ENCODE results near the gene MYCT1. TPM values are rescaled to one million over a fixed set of nuclear protein-coding genes. Genes with fewer than 3 reads are reported as not detected.

Gene MYCT1
- total and polyA plus RNA-seq, 2 of the 8 experiments (the other 6 are each of a cell fraction or from before 2014, with no cell fraction given) = 0.39 to 3.3 TPM

DNA sequence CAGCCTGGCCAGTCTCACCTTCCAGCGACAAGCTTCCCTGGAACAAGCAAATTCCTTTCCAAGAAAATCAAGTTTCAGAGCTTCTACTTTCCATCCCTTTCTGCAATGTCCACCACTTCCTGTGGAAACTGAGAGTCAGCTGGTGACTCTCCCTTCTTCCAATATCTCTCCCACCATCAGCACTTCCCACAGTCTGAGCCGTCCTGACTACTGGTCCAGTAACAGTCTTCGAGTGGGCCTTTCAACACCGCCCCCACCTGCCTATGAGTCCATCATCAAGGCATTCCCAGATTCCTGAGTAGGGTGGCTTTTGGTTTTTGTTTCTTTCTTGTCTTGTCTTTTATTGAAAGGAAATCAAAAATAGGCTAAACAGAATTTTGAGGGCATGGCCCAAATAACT is 24.3 kb downstream of the MYCT1 start (continued):
- TF ChIP-seq, protein P1, sequence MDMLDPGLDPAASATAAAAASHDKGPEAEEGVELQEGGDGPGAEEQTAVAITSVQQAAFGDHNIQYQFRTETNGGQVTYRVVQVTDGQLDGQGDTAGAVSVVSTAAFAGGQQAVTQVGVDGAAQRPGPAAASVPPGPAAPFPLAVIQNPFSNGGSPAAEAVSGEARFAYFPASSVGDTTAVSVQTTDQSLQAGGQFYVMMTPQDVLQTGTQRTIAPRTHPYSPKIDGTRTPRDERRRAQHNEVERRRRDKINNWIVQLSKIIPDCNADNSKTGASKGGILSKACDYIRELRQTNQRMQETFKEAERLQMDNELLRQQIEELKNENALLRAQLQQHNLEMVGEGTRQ (IDR thresholded peaks at IDR 0.05; ENCODE audit: low read length) = no peak
- TF ChIP-seq SIRT6 (IDR thresholded peaks at IDR 0.05; ENCODE audit: low read length) = no peak
- TF ChIP-seq RAD21 (IDR thresholded peaks at IDR 0.05 in 1 of 2, conservative IDR thresholded peaks at IDR 0.05 in 1 of 2; ENCODE audit: low read depth in 2 of 2, low read length in 2 of 2) = no peak
- no peak for TF ChIP-seq EGR1 (IDR thresholded peaks at IDR 0.05; ENCODE audit: borderline replicate concordance, low read depth, low read length)
